Measurements from ENCODE around the gene RBP4.

The RBP4 gene

DNA sequence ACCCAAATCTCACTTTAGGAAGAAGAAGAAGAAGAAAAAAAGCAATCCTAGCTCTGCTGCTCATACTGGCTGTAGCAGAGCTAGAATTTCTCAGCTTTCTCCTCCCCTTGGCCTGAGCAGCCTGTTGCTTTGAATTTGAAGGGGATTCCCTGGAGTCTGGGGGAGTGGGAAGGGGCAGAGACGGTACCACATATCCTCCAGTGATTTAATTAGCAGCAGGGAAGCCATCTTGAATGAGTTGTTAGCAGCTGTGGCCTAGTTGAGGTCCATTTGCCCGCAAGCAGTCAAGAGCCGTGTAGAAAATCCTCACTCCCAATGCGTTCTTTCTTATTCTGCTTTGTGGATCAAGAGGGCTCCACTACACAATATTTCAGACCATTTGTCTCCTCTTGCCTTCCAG is 27.8 kb upstream of the RBP4 start:
- TF ChIP-seq NFIC (IDR thresholded peaks at IDR 0.05): no peak
- TF ChIP-seq, protein P1, sequence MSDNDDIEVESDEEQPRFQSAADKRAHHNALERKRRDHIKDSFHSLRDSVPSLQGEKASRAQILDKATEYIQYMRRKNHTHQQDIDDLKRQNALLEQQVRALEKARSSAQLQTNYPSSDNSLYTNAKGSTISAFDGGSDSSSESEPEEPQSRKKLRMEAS (IDR thresholded peaks at IDR 0.05): no peak
- TF ChIP-seq CREB1 (IDR thresholded peaks at IDR 0.05; ENCODE audit: low read depth): no peak
- TF ChIP-seq ZBTB7A (IDR thresholded peaks at IDR 0.05; ENCODE audit: low read depth): no peak
- no peak for TF ChIP-seq RAD21 (IDR thresholded peaks at IDR 0.05; ENCODE audit: low read depth)
- TF ChIP-seq TEAD4 (IDR thresholded peaks at IDR 0.05): no peak
- TF ChIP-seq, protein P2, sequence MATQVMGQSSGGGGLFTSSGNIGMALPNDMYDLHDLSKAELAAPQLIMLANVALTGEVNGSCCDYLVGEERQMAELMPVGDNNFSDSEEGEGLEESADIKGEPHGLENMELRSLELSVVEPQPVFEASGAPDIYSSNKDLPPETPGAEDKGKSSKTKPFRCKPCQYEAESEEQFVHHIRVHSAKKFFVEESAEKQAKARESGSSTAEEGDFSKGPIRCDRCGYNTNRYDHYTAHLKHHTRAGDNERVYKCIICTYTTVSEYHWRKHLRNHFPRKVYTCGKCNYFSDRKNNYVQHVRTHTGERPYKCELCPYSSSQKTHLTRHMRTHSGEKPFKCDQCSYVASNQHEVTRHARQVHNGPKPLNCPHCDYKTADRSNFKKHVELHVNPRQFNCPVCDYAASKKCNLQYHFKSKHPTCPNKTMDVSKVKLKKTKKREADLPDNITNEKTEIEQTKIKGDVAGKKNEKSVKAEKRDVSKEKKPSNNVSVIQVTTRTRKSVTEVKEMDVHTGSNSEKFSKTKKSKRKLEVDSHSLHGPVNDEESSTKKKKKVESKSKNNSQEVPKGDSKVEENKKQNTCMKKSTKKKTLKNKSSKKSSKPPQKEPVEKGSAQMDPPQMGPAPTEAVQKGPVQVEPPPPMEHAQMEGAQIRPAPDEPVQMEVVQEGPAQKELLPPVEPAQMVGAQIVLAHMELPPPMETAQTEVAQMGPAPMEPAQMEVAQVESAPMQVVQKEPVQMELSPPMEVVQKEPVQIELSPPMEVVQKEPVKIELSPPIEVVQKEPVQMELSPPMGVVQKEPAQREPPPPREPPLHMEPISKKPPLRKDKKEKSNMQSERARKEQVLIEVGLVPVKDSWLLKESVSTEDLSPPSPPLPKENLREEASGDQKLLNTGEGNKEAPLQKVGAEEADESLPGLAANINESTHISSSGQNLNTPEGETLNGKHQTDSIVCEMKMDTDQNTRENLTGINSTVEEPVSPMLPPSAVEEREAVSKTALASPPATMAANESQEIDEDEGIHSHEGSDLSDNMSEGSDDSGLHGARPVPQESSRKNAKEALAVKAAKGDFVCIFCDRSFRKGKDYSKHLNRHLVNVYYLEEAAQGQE (IDR thresholded peaks at IDR 0.05; ENCODE audit: low read depth): no peak
- no peak for TF ChIP-seq TAF1 (IDR thresholded peaks at IDR 0.05; ENCODE audit: low read depth)

DNA sequence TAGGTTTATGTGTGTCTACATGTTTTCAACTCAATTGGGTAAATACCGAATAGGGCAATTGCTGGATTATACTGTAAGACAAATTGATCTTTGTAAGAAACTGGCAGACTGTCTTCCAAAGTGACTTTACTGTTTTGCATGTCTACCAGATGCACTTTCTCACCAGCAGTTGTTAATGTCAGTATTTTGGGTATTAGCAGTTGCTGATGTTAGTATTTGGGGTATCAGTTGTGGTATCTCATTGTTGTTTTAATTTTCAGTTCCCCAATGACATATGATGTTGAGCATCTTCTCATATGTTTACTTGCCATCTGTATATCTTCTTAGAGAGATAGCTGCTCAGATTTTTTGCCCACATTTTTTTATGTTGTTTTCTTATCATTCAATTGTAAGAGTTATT is 21.9 kb upstream of the RBP4 start:
- TF ChIP-seq CREB1 (IDR thresholded peaks at IDR 0.05; ENCODE audit: low read depth) (no peak), EGR1 (IDR thresholded peaks at IDR 0.05) (no peak), ZBTB7A (IDR thresholded peaks at IDR 0.05; ENCODE audit: low read depth) (no peak), FOXM1 (IDR thresholded peaks at IDR 0.05; ENCODE audit: borderline replicate concordance, low read depth) (no peak), YY1 (IDR thresholded peaks at IDR 0.05; ENCODE audit: low read depth) (no peak), NFIC (IDR thresholded peaks at IDR 0.05) (no peak), CEBPB (IDR thresholded peaks at IDR 0.05) (no peak)

DNA sequence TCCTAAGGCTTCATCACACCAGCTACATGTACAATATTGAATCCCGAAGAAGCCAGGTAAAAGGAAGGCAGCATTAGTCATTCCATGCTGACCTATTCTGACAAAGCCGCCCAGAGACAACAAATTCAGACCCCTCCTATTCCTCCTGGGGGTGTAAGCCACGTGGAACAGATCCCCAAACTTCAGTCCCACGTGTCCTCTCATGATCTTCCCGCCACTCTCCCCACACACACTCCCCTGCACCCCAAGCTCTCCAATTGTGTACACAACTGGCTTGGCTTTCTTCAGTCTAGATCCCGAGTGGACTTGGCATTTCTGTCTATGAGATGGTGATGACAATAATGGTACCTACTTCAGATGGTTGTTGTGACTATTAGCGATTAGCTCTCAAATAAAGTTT is 19.9 kb upstream of the RBP4 start:
- TF ChIP-seq TEAD4 (IDR thresholded peaks at IDR 0.05): no peak
- TF ChIP-seq, protein P2 (IDR thresholded peaks at IDR 0.05; ENCODE audit: low read depth): no peak
- no peak for TF ChIP-seq RAD21 (IDR thresholded peaks at IDR 0.05; ENCODE audit: low read depth)
- TF ChIP-seq CREB1 (IDR thresholded peaks at IDR 0.05; ENCODE audit: low read depth): no peak
- no peak for TF ChIP-seq FOXM1 (IDR thresholded peaks at IDR 0.05; ENCODE audit: borderline replicate concordance, low read depth)

DNA sequence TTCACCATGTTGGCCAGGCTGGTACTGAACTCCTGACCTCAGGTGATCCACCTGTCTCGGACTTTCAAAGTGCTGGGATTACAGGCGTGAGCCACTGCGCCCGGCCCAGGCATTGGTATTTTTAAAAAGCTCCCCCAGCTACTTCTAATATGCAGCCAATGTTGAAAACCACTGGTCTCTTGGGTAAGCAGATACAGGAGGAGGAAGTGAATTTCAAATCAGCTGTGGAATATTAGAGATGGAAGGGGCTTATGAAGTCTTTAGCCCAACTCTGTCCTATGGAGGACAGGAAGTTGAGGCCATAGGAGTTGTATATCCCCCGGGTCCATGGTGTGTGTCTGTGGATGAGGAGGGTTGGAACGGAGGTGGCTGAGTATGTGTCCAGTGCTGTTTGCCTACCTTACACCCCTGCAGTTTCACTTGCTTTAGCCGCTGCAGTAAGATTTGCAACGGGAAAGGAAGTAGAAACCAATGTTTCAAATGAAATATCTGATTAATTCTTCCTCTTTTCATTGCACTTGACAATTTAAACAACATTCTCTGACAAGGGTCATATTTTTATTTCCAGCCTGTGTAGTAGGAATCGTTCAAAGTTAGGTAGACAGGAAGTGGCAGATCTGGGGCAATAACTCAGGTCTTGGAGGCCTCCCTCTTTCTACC is 14.7 kb upstream of the RBP4 start:
- TF ChIP-seq CEBPB (IDR thresholded peaks at IDR 0.05) (no peak), YY1 (IDR thresholded peaks at IDR 0.05; ENCODE audit: low read depth) (no peak), NFIC (IDR thresholded peaks at IDR 0.05) (no peak), TAF1 (IDR thresholded peaks at IDR 0.05; ENCODE audit: low read depth) (no peak), EGR1 (IDR thresholded peaks at IDR 0.05) (no peak), FOXM1 (IDR thresholded peaks at IDR 0.05; ENCODE audit: borderline replicate concordance, low read depth) (no peak), ZBTB7A (IDR thresholded peaks at IDR 0.05; ENCODE audit: low read depth) (no peak), EP300 (IDR thresholded peaks at IDR 0.05; ENCODE audit: borderline replicate concordance) (no peak), TCF12 (IDR thresholded peaks at IDR 0.05; ENCODE audit: low read depth) (no peak), TEAD4 (IDR thresholded peaks at IDR 0.05) (no peak)
- TF ChIP-seq, protein P1 (IDR thresholded peaks at IDR 0.05): no peak

DNA sequence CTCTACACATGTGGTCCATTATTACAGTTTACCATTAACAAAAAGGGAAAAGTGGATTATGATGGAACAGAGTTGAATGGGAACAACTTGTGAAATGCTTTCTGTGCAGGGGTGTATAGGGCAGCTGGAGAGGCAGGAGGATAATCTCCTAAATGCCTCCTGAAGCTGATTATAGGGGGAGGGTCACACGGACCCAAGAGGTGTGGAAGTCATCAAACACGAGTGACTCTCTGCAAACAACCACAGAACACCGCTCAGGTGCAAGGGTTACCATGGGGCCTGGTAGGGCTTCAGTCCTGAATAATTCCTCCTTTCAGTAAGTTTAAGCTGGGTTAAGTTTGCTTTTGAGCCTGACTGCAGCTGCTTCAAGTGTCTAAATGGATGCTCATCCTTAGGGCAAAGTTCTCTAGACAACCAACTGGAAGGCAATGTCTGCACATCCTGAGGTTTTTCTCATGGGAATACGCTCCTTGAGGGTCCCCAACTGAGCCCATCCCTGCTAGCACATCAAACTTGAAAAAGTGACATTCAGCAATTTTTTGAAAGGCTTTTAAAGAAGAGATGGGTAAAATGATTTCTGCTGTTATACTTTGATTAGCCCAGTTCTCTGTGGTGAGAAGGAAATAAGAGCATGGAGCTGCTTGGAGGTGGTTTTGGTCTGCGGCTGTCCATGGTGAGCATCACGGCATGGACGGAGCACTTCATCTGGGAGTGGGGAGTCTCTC is 13.2 kb upstream of the RBP4 start:
- TF ChIP-seq YY1 (IDR thresholded peaks at IDR 0.05; ENCODE audit: low read depth) (no peak), TAF1 (IDR thresholded peaks at IDR 0.05; ENCODE audit: low read depth) (no peak), EP300 (IDR thresholded peaks at IDR 0.05; ENCODE audit: borderline replicate concordance) (no peak), EGR1 (IDR thresholded peaks at IDR 0.05) (no peak), CEBPB (IDR thresholded peaks at IDR 0.05) (no peak), FOXM1 (IDR thresholded peaks at IDR 0.05; ENCODE audit: borderline replicate concordance, low read depth) (no peak), CREB1 (IDR thresholded peaks at IDR 0.05; ENCODE audit: low read depth) (no peak), TCF12 (IDR thresholded peaks at IDR 0.05; ENCODE audit: low read depth) (no peak), ZBTB7A (IDR thresholded peaks at IDR 0.05; ENCODE audit: low read depth) (no peak), TEAD4 (IDR thresholded peaks at IDR 0.05) (no peak), RAD21 (IDR thresholded peaks at IDR 0.05; ENCODE audit: low read depth) (no peak), NFIC (IDR thresholded peaks at IDR 0.05) (no peak)
- TF ChIP-seq, protein P2 (IDR thresholded peaks at IDR 0.05; ENCODE audit: low read depth): no peak
- TF ChIP-seq, protein P3, sequence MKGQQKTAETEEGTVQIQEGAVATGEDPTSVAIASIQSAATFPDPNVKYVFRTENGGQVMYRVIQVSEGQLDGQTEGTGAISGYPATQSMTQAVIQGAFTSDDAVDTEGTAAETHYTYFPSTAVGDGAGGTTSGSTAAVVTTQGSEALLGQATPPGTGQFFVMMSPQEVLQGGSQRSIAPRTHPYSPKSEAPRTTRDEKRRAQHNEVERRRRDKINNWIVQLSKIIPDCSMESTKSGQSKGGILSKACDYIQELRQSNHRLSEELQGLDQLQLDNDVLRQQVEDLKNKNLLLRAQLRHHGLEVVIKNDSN (IDR thresholded peaks at IDR 0.05): no peak
- TF ChIP-seq, protein P1 (IDR thresholded peaks at IDR 0.05): no peak

Measured in Ishikawa (cell line).